ENCODE data around the gene TRIM28.
"Not testable (repeated sequence)": the region's sequence is repeated elsewhere in the genome, so short reads cannot be mapped to it uniquely, and the experiment has no call there.

The TRIM28 gene

GRCh38 chr19:58561373-58562121, 17.7 kb downstream of the TRIM28 start:
- no peak for DNase-seq (ENCODE audit: low read depth)

GRCh38 chr19:58562122-58563033, 18.5 kb downstream of the TRIM28 start:
- peak; percentile 59 for DNase-seq (ENCODE audit: low read depth)

- DNase-seq (ENCODE audit: low read depth): no peak
These were observed 19.2 kb downstream of the TRIM28 start for GRCh38 chr19:58563034-58563573.

GRCh38 chr19:58563823-58564222, 20.0 kb downstream of the TRIM28 start:
- DNase-seq (ENCODE audit: low read depth): no peak

DNA sequence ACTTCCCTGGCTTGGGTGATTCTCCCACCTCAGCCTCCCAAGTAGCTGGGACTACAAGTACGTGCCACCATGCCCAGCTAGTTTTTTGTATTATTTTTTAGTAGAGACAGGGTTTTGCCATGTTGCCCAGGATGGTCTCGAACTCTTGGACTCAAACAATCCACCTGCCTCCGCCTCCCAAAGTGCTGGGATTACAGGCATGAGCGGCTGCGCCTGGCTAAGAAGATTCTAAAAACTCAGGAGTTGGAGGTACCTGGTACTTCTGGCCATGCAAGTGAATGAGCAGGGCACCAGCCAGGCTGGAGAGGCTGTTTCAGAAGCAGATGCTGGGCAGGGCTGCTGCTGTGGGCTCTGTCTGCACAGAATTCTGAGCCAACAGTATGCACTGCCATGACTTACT, 23.1 kb downstream of the TRIM28 start:
- DNase-seq (ENCODE audit: low read depth): no peak

- no peak for DNase-seq (ENCODE audit: low read depth)
These were observed 24.7 kb downstream of the TRIM28 start for GRCh38 chr19:58568453-58569130.

GRCh38 chr19:58569191-58569942, 25.5 kb downstream of the TRIM28 start:
- no peak for DNase-seq (ENCODE audit: low read depth)

GRCh38 chr19:58569943-58570670, 26.2 kb downstream of the TRIM28 start:
- no peak for DNase-seq (ENCODE audit: low read depth)

GRCh38 chr19:58570770-58571574, 27.1 kb downstream of the TRIM28 start:
- DNase-seq (ENCODE audit: low read depth): no peak

GRCh38 chr19:58571575-58571947, 27.7 kb downstream of the TRIM28 start:
- DNase-seq (ENCODE audit: low read depth): no peak

DNA sequence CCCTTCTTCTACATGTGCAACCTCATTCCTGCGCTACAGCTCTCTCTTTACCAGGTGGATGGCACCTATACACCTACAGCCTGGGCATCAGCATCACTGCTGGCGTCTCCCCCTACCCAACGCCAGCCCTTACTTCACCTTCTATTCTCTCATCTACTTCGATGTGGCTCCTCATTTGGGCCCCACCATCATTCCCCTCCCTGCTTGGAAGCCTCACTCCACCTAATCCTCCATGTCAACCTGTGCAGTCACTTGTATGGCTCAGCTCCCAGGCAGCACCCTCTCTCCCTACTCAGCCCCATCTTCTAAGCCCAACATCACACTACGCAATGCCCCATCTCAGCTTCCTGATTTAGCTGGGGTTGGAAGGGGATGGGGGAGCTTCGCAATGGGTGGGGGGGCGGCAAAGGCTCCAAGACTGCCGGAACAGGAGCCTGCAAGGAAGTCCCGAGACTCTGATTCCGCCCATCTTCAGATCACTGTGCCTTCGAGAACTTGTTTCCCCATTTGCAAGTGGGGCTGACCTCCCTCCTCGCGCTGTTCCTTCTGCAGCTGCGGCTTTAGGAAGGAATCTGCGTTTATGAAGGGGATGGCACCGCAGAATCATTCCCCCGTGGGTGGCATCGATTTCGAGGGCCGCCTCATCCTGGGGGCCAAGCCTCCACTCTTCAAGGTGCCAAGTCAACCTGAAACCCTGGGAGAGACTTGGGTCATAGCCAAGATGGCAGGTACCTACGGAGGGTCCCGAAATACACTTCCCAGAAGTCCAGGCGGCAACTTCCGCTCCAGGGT, 28.4 kb downstream of the TRIM28 start:
- DNase-seq (ENCODE audit: low read depth): no peak

- DNase-seq (ENCODE audit: low read depth): peak; percentile 100
These were observed 29.2 kb downstream of the TRIM28 start, which contains the start of gene MZF1 for GRCh38 chr19:58572818-58573657. Gene MZF1, minus strand, starts transcription at chr19:58573335. Its CDS starts 1,946 bp downstream, at chr19:58571389.

DNA sequence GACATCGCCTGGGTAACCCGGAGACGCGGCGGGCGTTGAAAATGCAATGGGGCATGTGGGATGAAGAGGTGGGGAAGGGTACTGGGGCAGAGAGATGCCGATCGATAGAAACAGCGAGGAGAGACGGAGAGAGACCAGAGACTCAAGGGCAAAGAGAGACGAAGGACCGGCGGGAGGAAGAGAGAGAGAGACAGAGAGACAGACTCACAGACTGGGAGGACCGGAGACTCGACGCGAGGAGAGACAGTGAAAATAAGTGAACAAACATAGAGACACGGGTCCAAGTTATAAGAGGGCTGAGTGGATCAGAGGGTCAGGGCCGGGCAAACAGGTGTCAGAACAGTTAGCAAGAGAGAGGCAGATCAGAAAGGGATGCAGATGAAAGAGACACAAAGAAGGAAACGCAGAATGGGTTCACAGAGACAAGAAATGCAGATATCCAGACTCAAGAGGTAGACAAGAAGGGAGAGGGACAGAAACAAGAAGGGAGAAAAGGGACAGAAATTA, 29.8 kb downstream of the TRIM28 start:
- no peak for DNase-seq (ENCODE audit: low read depth)

DNA sequence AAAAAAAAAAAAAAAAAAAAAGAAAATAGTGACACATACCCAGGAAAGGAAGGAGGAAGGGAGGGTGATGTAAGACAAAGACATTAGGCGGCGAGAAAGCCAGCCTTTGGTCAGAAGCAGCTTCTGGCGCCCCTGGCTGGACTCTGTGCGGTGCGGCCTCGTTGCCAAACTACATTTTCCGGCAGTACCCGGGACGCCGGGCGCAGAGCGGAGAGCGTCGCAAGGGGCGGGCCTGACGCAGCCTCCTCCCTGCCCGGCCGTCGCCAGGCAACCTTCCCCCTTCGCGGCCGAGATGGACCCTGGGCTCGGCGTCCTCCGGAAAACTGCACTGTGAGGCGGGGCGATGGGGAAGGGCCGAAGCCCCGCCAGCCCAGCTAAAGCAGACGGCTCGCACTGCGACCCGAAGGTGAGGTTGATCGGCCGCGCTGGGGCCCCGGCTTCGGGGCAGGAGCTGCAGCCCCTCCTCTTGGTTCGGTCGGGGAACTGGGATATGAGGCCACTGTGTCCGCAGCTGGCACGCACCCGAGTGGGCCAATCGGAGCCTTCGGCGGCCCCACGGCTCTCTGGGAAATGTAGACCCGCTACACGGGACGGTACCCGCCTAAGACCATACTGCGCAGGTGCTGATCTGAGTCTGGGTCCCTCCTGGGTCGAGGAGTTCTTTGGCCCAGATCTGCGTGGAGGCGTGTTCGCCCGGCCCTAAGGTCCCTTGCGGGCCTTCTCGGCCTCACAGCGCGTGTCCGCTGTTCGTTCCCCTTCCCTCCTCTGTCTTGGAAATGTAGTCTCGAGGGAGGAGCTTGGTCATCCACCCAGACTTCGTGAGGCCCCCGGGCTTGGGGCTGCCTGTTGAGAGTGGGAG, 31.5 kb downstream of the TRIM28 start:
- DNase-seq (ENCODE audit: low read depth): peak; percentile 93

GRCh38 chr19:58577581-58577980, 33.7 kb downstream of the TRIM28 start:
- not testable (repeated sequence) for DNase-seq (ENCODE audit: low read depth)

GRCh38 chr19:58578012-58578925, 34.4 kb downstream of the TRIM28 start:
- no peak for DNase-seq (ENCODE audit: low read depth)
